HCT116 (cell line): Measurements from ENCODE around the gene CHI3L2. TPM values are rescaled to one million over a fixed set of nuclear protein-coding genes. Genes with fewer than 3 reads are reported as not detected.

Source experiments
- ATAC-seq: fragments of 200-7000 bp; cut with Tn5 transposase; 2 replicates; pipeline ENCODE4 v1.9.1; 2020; ENCODE audit warnings: mild to moderate bottlenecking, moderate library complexity
- BruUV-seq: library from RNA; stranded (reverse); fragments of 400-500 nt; replicated peaks from 2 replicates; lab custom pipeline; 2021; lab: Mats Ljungman, UMichigan
- CTCF ChIA-PET: fragments of 300-600 bp; sonication (Branson Sonifier 250); formaldehyde crosslinking; loops from one replicate; lab custom pipeline; 2021; ENCODE audit warnings: antibody characterized with exemption; lab: Charles Lee
- POLR2A ChIA-PET: fragments of 300-600, 350-600 bp; sonication (Branson Sonifier 250); formaldehyde crosslinking; loops from one replicate; lab custom pipeline; 2021; ENCODE audit warnings: antibody characterized with exemption; lab: Charles Lee
- RAD21 ChIA-PET, 2 experiments: fragments of 300-600 bp; sonication (Branson Sonifier 250); formaldehyde crosslinking; loops; one replicate each; lab custom pipeline; 2023; ENCODE audit warnings: low total read pairs in 2 of 2; ENCODE audit not compliant: uncharacterized antibody in 2 of 2, unreplicated experiment in 2 of 2, low non-redundant PET in 1 of 2; lab: Charles Lee
- DNase-seq: peaks from one replicate; pipeline ENCODE4 v3.0.0-alpha.2; 2010; ENCODE audit warnings: low read depth, low spot score
- H2AFZ ChIP-seq: fragments of 200-600 bp; shearing (Covaris generic), sonication (generic); 2 replicates; pipeline ENCODE4 v1.6.1; 2017; ENCODE audit warnings: low read depth, mixed run types, mixed read lengths, antibody characterized with exemption, low read length; ENCODE audit not compliant: poor library complexity, severe bottlenecking
- H3K27ac ChIP-seq: 2 replicates; pipeline ENCODE4 v1.5.1; 2012; ENCODE audit warnings: low read depth, low read length
- H3K27me3 ChIP-seq: fragments of 200-600 bp; sonication (generic); 2 replicates; pipeline ENCODE4 v1.6.1; 2016; ENCODE audit warnings: mixed run types, low read length, mixed read lengths; ENCODE audit not compliant: insufficient read depth
- H3K36me3 ChIP-seq, 2 experiments: fragments of 200-500 bp in 1 of 2; fragments of 200-600 bp in 1 of 2; sonication (Bioruptor generic) in 1 of 2; sonication (generic) in 1 of 2; 2 replicates each; pipeline versions ENCODE4 v1.5.1 to v1.6.1; 2014 to 2016; ENCODE audit warnings: low read length in 2 of 2, inconsistent platforms in 1 of 2, mixed read lengths in 1 of 2, mixed run types in 1 of 2; ENCODE audit not compliant: insufficient read depth in 2 of 2, control insufficient read depth in 1 of 2
- H3K4me1 ChIP-seq, 2 experiments: fragments of 200-600 bp in 1 of 2; sonication (generic) in 1 of 2; 2 replicates each; pipeline versions ENCODE4 v1.5.1 to v1.6.1; 2012 to 2017; ENCODE audit warnings: low read length in 2 of 2, inconsistent platforms in 1 of 2, mild to moderate bottlenecking in 1 of 2, mixed read lengths in 1 of 2, mixed run types in 1 of 2, moderate library complexity in 1 of 2; ENCODE audit not compliant: insufficient read depth in 2 of 2, control insufficient read depth in 1 of 2
- H3K4me2 ChIP-seq: fragments of 200-600 bp; sonication (generic); 2 replicates; pipeline ENCODE4 v1.6.1; 2017; ENCODE audit warnings: mixed run types, low read length, mixed read lengths
- H3K4me3 ChIP-seq, 2 experiments: fragments of 200-600 bp in 1 of 2; sonication (generic) in 1 of 2; replicated peaks in 1 of 2; 2 replicates each; pipeline ENCODE4 v1.5.1; 2011 to 2016; ENCODE audit warnings: low read length in 2 of 2, control low read depth in 1 of 2, low read depth in 1 of 2, mild to moderate bottlenecking in 1 of 2, mixed read lengths in 1 of 2, mixed run types in 1 of 2
- H3K79me2 ChIP-seq: fragments of 200-600 bp; sonication (generic); 2 replicates; pipeline ENCODE4 v1.6.1; 2017; ENCODE audit warnings: mild to moderate bottlenecking, mixed run types, low read length, moderate library complexity, mixed read lengths; ENCODE audit not compliant: insufficient read depth
- H3K9ac ChIP-seq: fragments of 200-600 bp; sonication (generic); 2 replicates; pipeline ENCODE4 v1.6.1; 2016; ENCODE audit warnings: low read length, mixed read lengths
- H3K9me2 ChIP-seq: fragments of 200-600 bp; sonication (generic), shearing (Covaris generic); 2 replicates; pipeline ENCODE4 v1.6.1; 2017; ENCODE audit warnings: mixed run types, mild to moderate bottlenecking, moderate library complexity; ENCODE audit not compliant: insufficient read depth
- H3K9me3 ChIP-seq, 2 experiments: fragments of 200-500 bp in 1 of 2; fragments of 200-600 bp in 1 of 2; sonication (Bioruptor generic) in 1 of 2; sonication (generic) in 1 of 2; 2 replicates each; pipeline ENCODE4 v1.6.1; 2014 to 2017; ENCODE audit warnings: low read length in 2 of 2, mixed read lengths in 2 of 2, inconsistent platforms in 1 of 2, low read depth in 1 of 2, mild to moderate bottlenecking in 1 of 2, mixed run types in 1 of 2, moderate library complexity in 1 of 2; ENCODE audit not compliant: control insufficient read depth in 1 of 2, insufficient read depth in 1 of 2
- H4K20me1 ChIP-seq: fragments of 200-600 bp; sonication (generic), shearing (Covaris generic); 2 replicates; pipeline ENCODE4 v1.6.1; 2017; ENCODE audit warnings: mixed run types, mild to moderate bottlenecking, moderate library complexity; ENCODE audit not compliant: insufficient read depth
- ATF3 ChIP-seq: IDR thresholded peaks from 2 replicates; pipeline ENCODE4 v1.6.1; 2012
- CBX3 ChIP-seq: IDR thresholded peaks from 2 replicates; pipeline ENCODE4 v1.6.1; 2012; ENCODE audit warnings: low read depth
- ELF1 ChIP-seq: IDR thresholded peaks from 2 replicates; pipeline ENCODE4 v1.6.1; 2012; ENCODE audit warnings: low read depth, borderline replicate concordance
- FOSL1 ChIP-seq: IDR thresholded peaks from 2 replicates; pipeline ENCODE4 v1.6.1; 2012; ENCODE audit warnings: low read depth
- POLR2A ChIP-seq: IDR thresholded peaks from 2 replicates; pipeline ENCODE4 v1.7.0; 2011; ENCODE audit warnings: borderline replicate concordance; ENCODE audit not compliant: insufficient read depth, insufficient read length; ENCODE audit errors: extremely low read depth
- POLR2AphosphoS5 ChIP-seq: IDR thresholded peaks from 2 replicates; pipeline ENCODE4 v1.6.1; 2011; ENCODE audit warnings: mild to moderate bottlenecking, low read depth, low read length, moderate library complexity
- RAD21 ChIP-seq: IDR thresholded peaks from 2 replicates; pipeline ENCODE4 v1.6.1; 2012; ENCODE audit warnings: low read depth, mild to moderate bottlenecking
- SIN3A ChIP-seq: IDR thresholded peaks from 2 replicates; pipeline ENCODE4 v1.6.1; 2012; ENCODE audit warnings: low read depth
- SP1 ChIP-seq: IDR thresholded peaks from 2 replicates; pipeline ENCODE4 v1.6.1; 2012; ENCODE audit warnings: low read depth
- YY1 ChIP-seq: IDR thresholded peaks from 2 replicates; pipeline ENCODE4 v1.6.1; 2011; ENCODE audit warnings: low read length, low read depth, moderate library complexity, mild to moderate bottlenecking; ENCODE audit not compliant: insufficient replicate concordance; ENCODE audit errors: extremely low read depth
- intact Hi-C: fragments of 100-400 bp; cut with micrococcal nuclease; formaldehyde crosslinking; loops from 2 replicates; pipeline ENCODE4 v1.10.0; 2022
- total RNA-seq: library from RNA; stranded (reverse); gene quantifications from one replicate; pipeline ENCODE4 v1.2.1, GENCODE V29; 2021; ENCODE audit not compliant: unreplicated experiment
- TF ChIP-seq, protein P1 (sequence below): IDR thresholded peaks from 2 replicates; pipeline ENCODE4 v1.6.1; 2012; ENCODE audit warnings: low read depth

The CHI3L2 gene
- total RNA-seq, 1 experiment from 2014 or later: not detected

DNA sequence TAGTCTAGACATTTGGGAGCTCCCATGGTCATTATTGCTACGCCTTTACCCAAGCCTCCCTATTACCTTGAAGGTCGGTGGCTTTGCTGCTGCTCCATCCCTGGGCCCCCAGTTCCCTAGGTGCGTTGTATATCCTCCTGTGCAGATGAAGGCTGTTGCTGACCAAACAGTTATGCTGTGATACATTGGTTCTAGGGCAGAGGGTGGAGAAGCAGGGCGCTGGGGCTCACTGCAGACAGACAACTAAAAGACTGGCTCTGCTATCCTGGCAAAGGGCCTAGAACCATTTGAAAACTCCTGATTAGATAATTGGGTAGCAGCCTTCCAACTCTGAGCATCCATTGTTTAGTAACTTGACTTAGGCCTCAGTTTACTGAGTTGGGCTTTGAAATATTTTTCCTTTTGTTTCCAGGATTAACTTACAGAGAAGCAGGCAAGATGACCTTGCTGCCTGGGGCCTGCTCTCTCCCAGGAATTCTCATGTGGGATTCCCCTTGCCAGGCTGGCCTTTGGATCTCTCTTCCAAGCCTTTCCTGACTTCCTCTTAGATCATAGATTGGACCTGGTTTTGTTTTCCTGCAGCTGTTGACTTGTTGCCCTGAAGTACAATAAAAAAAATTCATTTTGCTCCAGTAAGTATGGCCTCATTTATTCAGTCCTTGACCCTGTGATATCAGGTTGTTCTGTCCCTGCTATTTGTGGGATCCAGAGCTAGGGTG is 15.5 kb downstream of the CHI3L2 start (continued):
- TF ChIP-seq, protein P1, sequence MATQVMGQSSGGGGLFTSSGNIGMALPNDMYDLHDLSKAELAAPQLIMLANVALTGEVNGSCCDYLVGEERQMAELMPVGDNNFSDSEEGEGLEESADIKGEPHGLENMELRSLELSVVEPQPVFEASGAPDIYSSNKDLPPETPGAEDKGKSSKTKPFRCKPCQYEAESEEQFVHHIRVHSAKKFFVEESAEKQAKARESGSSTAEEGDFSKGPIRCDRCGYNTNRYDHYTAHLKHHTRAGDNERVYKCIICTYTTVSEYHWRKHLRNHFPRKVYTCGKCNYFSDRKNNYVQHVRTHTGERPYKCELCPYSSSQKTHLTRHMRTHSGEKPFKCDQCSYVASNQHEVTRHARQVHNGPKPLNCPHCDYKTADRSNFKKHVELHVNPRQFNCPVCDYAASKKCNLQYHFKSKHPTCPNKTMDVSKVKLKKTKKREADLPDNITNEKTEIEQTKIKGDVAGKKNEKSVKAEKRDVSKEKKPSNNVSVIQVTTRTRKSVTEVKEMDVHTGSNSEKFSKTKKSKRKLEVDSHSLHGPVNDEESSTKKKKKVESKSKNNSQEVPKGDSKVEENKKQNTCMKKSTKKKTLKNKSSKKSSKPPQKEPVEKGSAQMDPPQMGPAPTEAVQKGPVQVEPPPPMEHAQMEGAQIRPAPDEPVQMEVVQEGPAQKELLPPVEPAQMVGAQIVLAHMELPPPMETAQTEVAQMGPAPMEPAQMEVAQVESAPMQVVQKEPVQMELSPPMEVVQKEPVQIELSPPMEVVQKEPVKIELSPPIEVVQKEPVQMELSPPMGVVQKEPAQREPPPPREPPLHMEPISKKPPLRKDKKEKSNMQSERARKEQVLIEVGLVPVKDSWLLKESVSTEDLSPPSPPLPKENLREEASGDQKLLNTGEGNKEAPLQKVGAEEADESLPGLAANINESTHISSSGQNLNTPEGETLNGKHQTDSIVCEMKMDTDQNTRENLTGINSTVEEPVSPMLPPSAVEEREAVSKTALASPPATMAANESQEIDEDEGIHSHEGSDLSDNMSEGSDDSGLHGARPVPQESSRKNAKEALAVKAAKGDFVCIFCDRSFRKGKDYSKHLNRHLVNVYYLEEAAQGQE: no peak
- TF ChIP-seq ATF3: no peak
- TF ChIP-seq POLR2AphosphoS5: no peak
- TF ChIP-seq POLR2A: no peak
- no peak for TF ChIP-seq YY1

GRCh38 chr1:111247125-111247838 is 19.8 kb downstream of the CHI3L2 start:
- ChIA-PET POLR2A (no interaction called here), RAD21 (no interaction called here), CTCF (no interaction called here)
- Histone ChIP-seq H3K9me3 (no peaks in the 10 kb centered on the region), H3K4me3 (no peak overlapping the region), H3K4me1 (no peaks in the 10 kb centered on the region), H3K27ac (no peak overlapping the region), H2AFZ (no peak overlapping the region), H4K20me1 (no peaks in the 10 kb centered on the region), H3K9me2 (no peaks in the 10 kb centered on the region), H3K27me3 (0 out of 2 replicates have a peak, but pooled peaks cover 10% of the 10 kb centered on the region), H3K79me2 (no peaks in the 10 kb centered on the region), H3K36me3 (no peaks in the 10 kb centered on the region), H3K4me2 (no peak overlapping the region), H3K9ac (no peak overlapping the region)
- DNase-seq (no peak), ATAC-seq (no peak)
- intact Hi-C loops: no loop called here
- BruUV-seq: no TSS peak
- no peak for TF ChIP-seq RAD21
- no peak for TF ChIP-seq CBX3
- no peak for TF ChIP-seq SIN3A
- TF ChIP-seq, protein P1: no peak
- TF ChIP-seq FOSL1: no peak
- no peak for TF ChIP-seq ELF1
- no peak for TF ChIP-seq SP1
